NCI-H82 treated with DMSO at 0.1 percent for 48 hours (cell line): ENCODE data around the gene PALB2.

ENCODE experiments used
- DNase-seq: peaks from one replicate; lab custom pipeline; 2025; ENCODE audit not compliant: unreplicated experiment; lab: John Stamatoyannopoulos, UW

The PALB2 gene

GRCh38 chr16:23556881-23557778 is 84.0 kb downstream of the PALB2 start, which contains the start of the genes EARS2 and UBFD1:
Gene EARS2, minus strand, starts transcription at chr16:23557350. Its CDS starts 7 bp downstream, at chr16:23557343.
Gene UBFD1, plus strand, starts transcription at chr16:23557727. Its CDS starts 16 bp downstream, at chr16:23557743.
- DNase-seq = peak; percentile 97

- no peak for DNase-seq
Measured at GRCh38 chr16:23554536-23554935, 86.6 kb downstream of the PALB2 start.
